ENCODE data around the gene SUCO. TPM values are rescaled to one million over a fixed set of nuclear protein-coding genes. Genes with fewer than 3 reads are reported as not detected.

SUCO gene
- total RNA-seq, 2 donors from 2014 or later, result 21.0 to 34.5 TPM

GRCh38 chr1:172498857-172499256 is 34.1 kb upstream of the SUCO start:
- Mint-ChIP-seq H3K27me3 (peaks cover 5% of the 10 kb centered on the region), H3K4me3 (no peak overlapping the region), H3K4me1 (no peaks in the 10 kb centered on the region), H3K9me3 (no peaks in the 10 kb centered on the region), H3K27ac (no peak overlapping the region), H3K36me3 (ENCODE audit: low read depth) (no peaks in the 10 kb centered on the region)
- ATAC-seq (replicated peaks), result no peak

GRCh38 chr1:172499636-172500141 is 33.3 kb upstream of the SUCO start:
- Mint-ChIP-seq H3K9me3 (no peaks in the 10 kb centered on the region), H3K4me1 (no peaks in the 10 kb centered on the region), H3K27me3 (peaks cover 5% of the 10 kb centered on the region), H3K27ac (no peak overlapping the region), H3K4me3 (no peak overlapping the region), H3K36me3 (ENCODE audit: low read depth) (no peaks in the 10 kb centered on the region)
- ATAC-seq (replicated peaks), result peak; percentile 58

- peaks cover 5% of the 10 kb centered on the region for H3K27me3 Mint-ChIP-seq
- no peaks in the 10 kb centered on the region for H3K36me3 Mint-ChIP-seq (ENCODE audit: low read depth)
- no peak for ATAC-seq (replicated peaks)
- no peak overlapping the region for H3K4me3 Mint-ChIP-seq
- H3K4me1 Mint-ChIP-seq, result no peaks in the 10 kb centered on the region
- H3K9me3 Mint-ChIP-seq, result no peaks in the 10 kb centered on the region
- no peak overlapping the region for H3K27ac Mint-ChIP-seq
These were observed 32.7 kb upstream of the SUCO start for GRCh38 chr1:172500207-172500606.

GRCh38 chr1:172507741-172508140 is 25.2 kb upstream of the SUCO start:
- no peak overlapping the region for H3K27ac Mint-ChIP-seq
- H3K4me1 Mint-ChIP-seq, result no peaks in the 10 kb centered on the region

GRCh38 chr1:172510479-172510878 is 22.5 kb upstream of the SUCO start:
- Mint-ChIP-seq H3K27me3 (peaks cover 8% of the 10 kb centered on the region), H3K4me1 (no peaks in the 10 kb centered on the region), H3K4me3 (no peak overlapping the region), H3K9me3 (no peaks in the 10 kb centered on the region), H3K36me3 (ENCODE audit: low read depth) (no peaks in the 10 kb centered on the region), H3K27ac (no peak overlapping the region)
- no peak for ATAC-seq (replicated peaks)

More at GRCh38 chr1:172507741-172508140, 25.2 kb upstream of the SUCO start:
- Mint-ChIP-seq H3K36me3 (ENCODE audit: low read depth) (no peaks in the 10 kb centered on the region), H3K9me3 (no peaks in the 10 kb centered on the region), H3K4me3 (no peak overlapping the region), H3K27me3 (peaks cover 12% of the 10 kb centered on the region)
- ATAC-seq (replicated peaks), result no peak

- Mint-ChIP-seq H3K9me3 (no peaks in the 10 kb centered on the region), H3K36me3 (ENCODE audit: low read depth) (no peaks in the 10 kb centered on the region), H3K27me3 (peaks cover 5% of the 10 kb centered on the region), H3K4me1 (no peaks in the 10 kb centered on the region), H3K27ac (no peak overlapping the region), H3K4me3 (no peak overlapping the region)
- no peak for ATAC-seq (replicated peaks)
These were observed 20.4 kb upstream of the SUCO start for GRCh38 chr1:172512591-172512990.

- no peak for ATAC-seq (replicated peaks)
- Mint-ChIP-seq H3K27ac (no peak overlapping the region), H3K36me3 (ENCODE audit: low read depth) (no peaks in the 10 kb centered on the region), H3K9me3 (no peaks in the 10 kb centered on the region), H3K4me1 (no peaks in the 10 kb centered on the region), H3K4me3 (no peak overlapping the region), H3K27me3 (peaks cover 5% of the 10 kb centered on the region)
These were observed 19.5 kb upstream of the SUCO start for GRCh38 chr1:172513479-172513878.

GRCh38 chr1:172514108-172514507 is 18.8 kb upstream of the SUCO start:
- Mint-ChIP-seq H3K4me1 (no peaks in the 10 kb centered on the region), H3K4me3 (no peak overlapping the region), H3K27me3 (peaks cover 5% of the 10 kb centered on the region), H3K27ac (no peak overlapping the region), H3K9me3 (no peaks in the 10 kb centered on the region), H3K36me3 (ENCODE audit: low read depth) (no peaks in the 10 kb centered on the region)
- ATAC-seq (replicated peaks), result no peak

GRCh38 chr1:172515436-172515835 is 17.5 kb upstream of the SUCO start:
- Mint-ChIP-seq H3K4me1 (no peaks in the 10 kb centered on the region), H3K9me3 (no peaks in the 10 kb centered on the region), H3K36me3 (ENCODE audit: low read depth) (no peaks in the 10 kb centered on the region), H3K4me3 (no peak overlapping the region), H3K27ac (no peak overlapping the region), H3K27me3 (peaks cover 5% of the 10 kb centered on the region)
- no peak for ATAC-seq (replicated peaks)

GRCh38 chr1:172515927-172516326 is 17.0 kb upstream of the SUCO start:
- peaks cover 5% of the 10 kb centered on the region for H3K27me3 Mint-ChIP-seq
- no peaks in the 10 kb centered on the region for H3K9me3 Mint-ChIP-seq
- H3K4me3 Mint-ChIP-seq, result no peak overlapping the region
- no peak for ATAC-seq (replicated peaks)
- H3K4me1 Mint-ChIP-seq, result no peaks in the 10 kb centered on the region
- H3K27ac Mint-ChIP-seq, result no peak overlapping the region
- no peaks in the 10 kb centered on the region for H3K36me3 Mint-ChIP-seq (ENCODE audit: low read depth)

GRCh38 chr1:172517081-172517480 is 15.9 kb upstream of the SUCO start:
- ATAC-seq (replicated peaks), result no peak
- Mint-ChIP-seq H3K4me1 (no peaks in the 10 kb centered on the region), H3K36me3 (ENCODE audit: low read depth) (no peaks in the 10 kb centered on the region), H3K27ac (no peak overlapping the region), H3K27me3 (no peaks in the 10 kb centered on the region), H3K9me3 (no peaks in the 10 kb centered on the region), H3K4me3 (no peak overlapping the region)

GRCh38 chr1:172517545-172517944 is 15.4 kb upstream of the SUCO start:
- Mint-ChIP-seq H3K27me3 (no peaks in the 10 kb centered on the region), H3K27ac (no peak overlapping the region), H3K4me1 (no peaks in the 10 kb centered on the region), H3K36me3 (ENCODE audit: low read depth) (no peaks in the 10 kb centered on the region), H3K4me3 (no peak overlapping the region), H3K9me3 (no peaks in the 10 kb centered on the region)
- ATAC-seq (replicated peaks), result no peak

GRCh38 chr1:172529304-172529703 is 3.6 kb upstream of the SUCO start:
- H3K36me3 Mint-ChIP-seq (ENCODE audit: low read depth), result peaks cover 15% of the 10 kb centered on the region

GRCh38 chr1:172530000-172530399 is 3.0 kb upstream of the SUCO start:
- Mint-ChIP-seq H3K4me3 (no peak overlapping the region), H3K9me3 (no peaks in the 10 kb centered on the region), H3K4me1 (peaks cover 15% of the 10 kb centered on the region), H3K27me3 (peaks cover 9% of the 10 kb centered on the region), H3K36me3 (ENCODE audit: low read depth) (peaks cover 15% of the 10 kb centered on the region), H3K27ac (no peak overlapping the region)
- ATAC-seq (replicated peaks), result no peak

More at GRCh38 chr1:172529304-172529703, 3.6 kb upstream of the SUCO start:
- Mint-ChIP-seq H3K27ac (no peak overlapping the region), H3K27me3 (peaks cover 9% of the 10 kb centered on the region), H3K4me1 (peaks cover 10% of the 10 kb centered on the region), H3K4me3 (no peak overlapping the region), H3K9me3 (no peaks in the 10 kb centered on the region)
- no peak for ATAC-seq (replicated peaks)

GRCh38 chr1:172531412-172532182 is 1.4 kb upstream of the SUCO start:
- peaks cover 9% of the 10 kb centered on the region for H3K27me3 Mint-ChIP-seq
- H3K36me3 Mint-ChIP-seq (ENCODE audit: low read depth), result peaks cover 20% of the 10 kb centered on the region
- no peak for ATAC-seq (replicated peaks)
- H3K4me1 Mint-ChIP-seq, result peaks cover 29% of the 10 kb centered on the region
- H3K4me3 Mint-ChIP-seq, result peak overlapping the region; percentile 95
- peak overlapping the region; percentile 93 for H3K27ac Mint-ChIP-seq
- H3K9me3 Mint-ChIP-seq, result no peaks in the 10 kb centered on the region

Measured in activated T-helper 17 cell treated with anti-CD3 and anti-CD28 coated beads, Interleukin-2, amount 50 U/mL, for 72 hours (primary cell).